Thyroid gland (tissue), 4 donors: ENCODE data around the gene BCR. TPM values are rescaled to one million over a fixed set of nuclear protein-coding genes. Genes with fewer than 3 reads are reported as not detected.

ENCODE experiments used
- DNase-seq, 2 donors: peaks; one replicate each; pipeline ENCODE4 v3.0.0-alpha.2; 2019
- H3K27ac ChIP-seq, 3 donors: fragments of 200-600 bp; sonication (generic); 1 replicate in 2 of 3; 2 replicates in 1 of 3; pipeline ENCODE4 v1.5.1; 2016 to 2019; ENCODE audit warnings: mild to moderate bottlenecking in 1 of 3, moderate library complexity in 1 of 3
- H3K27me3 ChIP-seq: fragments of 200-600 bp; sonication (generic); one replicate; pipeline ENCODE4 v1.5.1; 2019
- H3K36me3 ChIP-seq, 2 donors: fragments of 200-600 bp; sonication (generic); one replicate each; pipeline ENCODE4 v1.5.1; 2016 to 2019
- H3K4me1 ChIP-seq, 2 donors: fragments of 200-600 bp; sonication (generic); one replicate each; pipeline ENCODE4 v1.5.1; 2017 to 2019
- H3K4me3 ChIP-seq, 3 donors: fragments of 200-600 bp; sonication (generic); replicated peaks in 1 of 3; 1 replicate in 2 of 3; 2 replicates in 1 of 3; pipeline ENCODE4 v1.5.1; 2016; ENCODE audit warnings: mild to moderate bottlenecking in 1 of 3
- H3K9me3 ChIP-seq: fragments of 200-600 bp; sonication (generic); one replicate; pipeline ENCODE4 v1.5.1; 2017
- CTCF ChIP-seq, 6 experiments: fragments of 200-600 bp in 3 of 6; fragments of 450-650 bp in 3 of 6; sonication (generic) in 3 of 6; IDR thresholded peaks; one replicate each; pipeline ENCODE4 v1.5.1; 2016 to 2019; ENCODE audit warnings: antibody characterized with exemption in 6 of 6, mild to moderate bottlenecking in 2 of 6, inconsistent platforms in 1 of 6, moderate library complexity in 1 of 6
- POLR2A ChIP-seq, 2 donors: fragments of 450-650 bp; IDR thresholded peaks; one replicate each; pipeline ENCODE4 v1.6.1; 2017; ENCODE audit warnings: antibody characterized with exemption in 2 of 2, mild to moderate bottlenecking in 2 of 2, moderate library complexity in 1 of 2
- WGBS, 2 donors: methylation state at CpG; one replicate each; pipeline ENCODE4 v1.1.5; 2017; 5-methylcytosine and 5-hydroxymethylcytosine counted together
- intact Hi-C: fragments of 100-400 bp; cut with DNase I; formaldehyde crosslinking; loops from one replicate; pipeline ENCODE4 v1.15.1; 2023
- total RNA-seq, 4 donors: library from RNA; depleted of rRNA; stranded (reverse); fragments of >200 nt; gene quantifications; one replicate each; pipeline ENCODE4 v1.2.3, GENCODE V29; 2016

Gene BCR
- total RNA-seq, 4 donors from 2014 or later, result 80.1 to 127 (median 87.7) TPM

GRCh38 chr22:23255506-23256170 is 75.3 kb downstream of the BCR start:
- Histone ChIP-seq H3K4me3 (no peak overlapping the region), H3K27ac (peak overlapping the region in 1 of 3 donors; percentile 65), H3K9me3 (no peaks in the 10 kb centered on the region), H3K27me3 (no peaks in the 10 kb centered on the region), H3K4me1 (peaks cover 6 to 28% of the 10 kb centered on the region in 2 donors), H3K36me3 (peaks cover 10 to 16% of the 10 kb centered on the region in 2 donors)
- intact Hi-C loops, result no loop called here
- no peak for DNase-seq
- TF ChIP-seq POLR2A (IDR thresholded peaks at IDR 0.05) (no peak), CTCF (IDR thresholded peaks at IDR 0.05) (no peak)
- 79 to 84% methylated on average over 6 to 8 of the region's 8 CpGs for WGBS, 2 donors

DNA sequence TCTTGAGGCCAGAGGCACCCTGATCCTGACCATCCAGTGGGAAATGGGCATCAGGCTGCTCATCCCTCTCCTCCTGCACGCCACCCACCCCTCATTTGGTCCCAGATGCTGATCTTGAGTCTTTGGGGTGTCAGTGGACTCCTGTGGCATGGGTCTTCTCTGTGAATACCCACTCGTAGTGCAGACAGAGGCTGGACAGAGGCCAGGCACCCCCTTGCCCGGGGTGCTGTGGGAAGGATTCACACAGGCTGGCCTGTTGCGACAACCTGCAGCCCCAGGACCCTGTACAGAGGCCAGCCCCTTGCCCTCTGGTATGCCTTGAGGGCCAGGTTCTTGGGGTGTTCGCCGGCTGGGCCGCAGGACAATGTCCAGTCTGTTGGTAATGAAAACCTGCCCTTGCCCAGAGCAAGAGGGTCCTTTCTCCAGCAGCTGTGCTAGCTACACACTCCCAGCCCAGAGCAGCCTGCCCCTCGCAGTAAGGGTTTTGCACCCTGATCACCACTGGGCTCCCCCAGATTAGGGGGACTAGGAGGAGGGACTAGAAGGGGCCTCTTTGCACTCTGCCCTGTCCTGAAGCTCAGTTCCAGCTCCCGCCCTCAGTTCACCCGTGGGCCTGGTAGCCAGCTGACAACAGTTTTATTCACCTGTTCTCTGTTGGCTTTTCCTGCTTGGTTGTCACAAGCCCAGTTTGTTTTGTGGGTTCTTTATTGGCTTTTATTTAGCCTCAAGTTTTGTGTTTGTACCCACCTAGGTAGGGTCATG is 76.0 kb downstream of the BCR start:
- TF ChIP-seq POLR2A (IDR thresholded peaks at IDR 0.05) (no peak), CTCF (IDR thresholded peaks at IDR 0.05) (no peak)
- WGBS, 2 donors, result 86 to 89% methylated on average over 8 to 9 of the region's 10 CpGs
- Histone ChIP-seq H3K27me3 (no peaks in the 10 kb centered on the region), H3K4me1 (peaks cover 6 to 20% of the 10 kb centered on the region in 2 donors), H3K27ac (peak overlapping the region in 2 of 3 donors; percentile 60 to 65), H3K4me3 (no peak overlapping the region), H3K36me3 (peaks cover 11 to 22% of the 10 kb centered on the region in 2 donors), H3K9me3 (no peaks in the 10 kb centered on the region)
- intact Hi-C loops, result no loop called here
- DNase-seq, result no peak

DNA sequence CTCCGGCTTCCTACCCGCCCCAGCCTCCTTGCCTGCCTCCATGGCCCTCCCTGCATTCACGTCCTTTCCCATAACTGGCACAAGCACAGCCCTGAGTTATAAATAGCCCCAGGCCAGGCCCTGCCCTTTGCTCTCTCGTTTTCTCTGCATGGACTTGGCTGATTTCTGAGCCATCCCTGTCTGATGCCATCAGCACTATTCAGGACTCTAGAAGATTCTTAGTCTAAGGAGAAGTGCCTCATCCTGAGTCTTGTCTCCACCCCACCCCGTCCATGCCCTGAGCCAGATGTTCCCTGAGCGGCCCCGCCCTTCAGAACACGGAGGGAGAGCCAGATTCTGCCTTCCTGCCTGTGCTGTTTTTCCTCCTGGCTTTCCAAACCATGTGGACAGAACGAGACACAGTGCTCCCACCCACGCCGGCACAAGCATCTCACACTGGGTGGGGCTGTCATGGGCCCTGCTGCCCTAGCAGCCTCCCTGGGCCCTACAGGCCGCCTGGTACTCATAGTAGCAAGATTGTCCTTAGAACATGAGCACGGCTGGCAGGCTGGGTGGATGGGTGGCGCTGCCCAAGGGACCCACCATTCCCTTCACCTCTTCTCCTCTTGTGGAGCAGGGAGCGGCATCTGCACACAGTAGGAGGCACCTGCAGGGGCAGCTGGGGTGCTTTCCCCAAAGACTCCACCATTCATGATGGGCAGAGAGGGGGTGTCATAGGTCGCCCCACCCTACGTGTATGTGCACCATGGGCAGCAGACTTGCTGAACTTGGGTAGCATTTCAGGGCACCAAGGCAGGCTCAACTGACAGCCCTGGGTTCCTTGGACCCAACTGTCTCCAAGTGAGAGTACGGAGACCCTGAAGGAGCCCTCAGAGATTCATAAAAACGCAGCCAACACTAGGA is 76.9 kb downstream of the BCR start:
- WGBS, 2 donors, result 64 to 74% methylated on average over 16 to 18 of the region's 19 CpGs
- H3K4me3 ChIP-seq, result no peak overlapping the region

More for the DNA sequence above, 76.9 kb downstream of the BCR start:
- no peaks in the 10 kb centered on the region for H3K27me3 ChIP-seq
- H3K9me3 ChIP-seq, result no peaks in the 10 kb centered on the region
- peak in 1 of 2 donors; percentile 30 for DNase-seq
- peak overlapping the region in 2 of 3 donors; percentile 60 to 65 for H3K27ac ChIP-seq
- peaks cover 20 to 31% of the 10 kb centered on the region in 2 donors for H3K36me3 ChIP-seq
- intact Hi-C loops, result no loop called here
- peaks cover 6 to 19% of the 10 kb centered on the region in 2 donors for H3K4me1 ChIP-seq
- TF ChIP-seq POLR2A (IDR thresholded peaks at IDR 0.05), result no peak
- no peak for TF ChIP-seq CTCF (IDR thresholded peaks at IDR 0.05)
